ENCODE measurements around the gene ADAMTS20.

DNA sequence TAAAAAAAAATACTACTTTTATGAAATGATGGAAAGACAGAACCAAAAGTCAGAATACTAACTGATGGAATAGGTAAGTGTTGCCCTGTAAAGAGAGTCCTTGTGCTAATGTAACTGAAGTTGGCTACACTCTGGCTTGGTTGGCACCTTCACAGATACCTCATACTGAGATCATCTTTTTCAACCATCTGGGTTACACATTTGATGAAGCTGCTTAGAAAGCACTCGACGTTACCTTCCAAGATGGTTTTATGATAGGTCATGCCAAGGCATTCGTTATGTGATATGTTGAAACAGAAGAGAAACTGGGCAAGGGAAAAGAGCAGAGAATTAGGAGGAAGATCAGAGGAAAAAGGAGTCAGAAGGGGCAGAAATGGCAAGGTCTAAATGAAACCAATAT lies 203.8 kb downstream of the ADAMTS20 start:
- TF ChIP-seq POLR2A (IDR thresholded peaks at IDR 0.05): no peak
- no peak for TF ChIP-seq POLR2AphosphoS5 (IDR thresholded peaks at IDR 0.05)
- no peak for TF ChIP-seq CTCF (IDR thresholded peaks at IDR 0.05)

Measured in gastroesophageal sphincter (tissue), 3 donors.